GM21619 (cell line): ENCODE measurements around the gene TMIE.

Experiments
- ATAC-seq: cut with Tn5 transposase; IDR thresholded peaks from one replicate; pipeline ENCODE4 v1.9.1; 2021; ENCODE audit not compliant: unreplicated experiment

Gene TMIE

GRCh38 chr3:46701181-46701939, at the start of gene TMIE:
Gene TMIE (plus strand): TSS chr3:46701392. CDS start chr3:46701488, 96 bp downstream.
- no peak for ATAC-seq

DNA sequence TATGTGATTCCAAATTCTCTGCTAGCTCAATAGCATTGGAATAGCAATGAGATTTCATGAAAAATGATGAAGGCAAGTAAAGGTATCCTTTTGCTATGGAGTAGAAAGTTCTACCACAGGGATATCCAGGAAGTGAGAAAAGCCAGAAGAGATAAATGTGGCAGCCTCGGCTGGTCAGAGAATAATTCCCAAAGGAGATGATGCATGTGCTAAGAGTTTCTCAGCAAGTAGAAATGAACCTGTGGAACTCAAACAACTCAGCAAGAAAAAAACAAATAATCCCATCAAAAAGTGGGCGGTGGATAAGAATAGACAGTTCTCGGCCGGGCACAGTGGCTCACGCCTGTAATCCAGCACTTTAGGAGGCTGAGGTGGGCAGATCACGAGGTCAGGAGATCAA, 45.9 kb upstream of the TMIE start:
- no peak for ATAC-seq

GRCh38 chr3:46656778-46657556, 44.2 kb upstream of the TMIE start:
- no peak for ATAC-seq

DNA sequence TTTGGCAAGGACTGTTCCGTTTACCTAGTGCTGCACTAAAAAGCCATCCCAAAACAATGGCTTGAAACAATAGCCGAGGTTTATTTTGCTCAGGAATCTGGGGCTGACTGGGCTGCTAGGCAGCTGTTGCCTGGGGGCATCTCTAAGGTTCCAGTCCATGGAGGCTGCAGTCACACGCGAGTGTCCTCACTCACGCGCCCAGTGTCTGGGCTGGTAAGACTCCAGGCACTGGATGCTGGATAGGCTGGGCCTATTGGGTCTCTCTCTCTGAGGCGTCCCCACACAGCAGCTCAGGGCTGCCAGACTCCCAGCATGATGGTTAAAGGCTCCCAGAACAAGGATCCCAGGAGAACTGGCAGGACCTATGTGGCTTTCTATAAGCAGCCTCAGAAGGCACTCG, 41.9 kb upstream of the TMIE start:
- no peak for ATAC-seq

DNA sequence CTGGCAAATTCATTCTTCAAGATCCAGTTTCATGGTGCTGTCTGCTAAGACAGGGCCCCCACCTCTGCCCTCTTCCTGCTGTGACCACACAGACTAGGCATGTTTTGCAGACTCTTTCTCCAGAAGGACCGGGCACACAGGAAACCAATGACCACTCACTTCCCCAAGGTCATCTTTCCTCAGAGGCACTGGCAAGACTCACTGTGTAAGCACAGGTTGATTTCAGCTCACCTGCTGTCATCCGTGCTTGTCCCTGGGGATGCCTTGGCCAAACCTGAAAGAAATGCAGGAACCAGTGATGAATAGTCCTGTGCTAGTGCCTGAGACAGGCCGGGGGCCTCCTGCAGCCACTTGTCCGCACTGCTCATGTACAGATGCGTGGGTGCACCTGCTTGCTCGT, 41.2 kb upstream of the TMIE start:
- ATAC-seq, result no peak

GRCh38 chr3:46660543-46661523, 40.4 kb upstream of the TMIE start:
- no peak for ATAC-seq

DNA sequence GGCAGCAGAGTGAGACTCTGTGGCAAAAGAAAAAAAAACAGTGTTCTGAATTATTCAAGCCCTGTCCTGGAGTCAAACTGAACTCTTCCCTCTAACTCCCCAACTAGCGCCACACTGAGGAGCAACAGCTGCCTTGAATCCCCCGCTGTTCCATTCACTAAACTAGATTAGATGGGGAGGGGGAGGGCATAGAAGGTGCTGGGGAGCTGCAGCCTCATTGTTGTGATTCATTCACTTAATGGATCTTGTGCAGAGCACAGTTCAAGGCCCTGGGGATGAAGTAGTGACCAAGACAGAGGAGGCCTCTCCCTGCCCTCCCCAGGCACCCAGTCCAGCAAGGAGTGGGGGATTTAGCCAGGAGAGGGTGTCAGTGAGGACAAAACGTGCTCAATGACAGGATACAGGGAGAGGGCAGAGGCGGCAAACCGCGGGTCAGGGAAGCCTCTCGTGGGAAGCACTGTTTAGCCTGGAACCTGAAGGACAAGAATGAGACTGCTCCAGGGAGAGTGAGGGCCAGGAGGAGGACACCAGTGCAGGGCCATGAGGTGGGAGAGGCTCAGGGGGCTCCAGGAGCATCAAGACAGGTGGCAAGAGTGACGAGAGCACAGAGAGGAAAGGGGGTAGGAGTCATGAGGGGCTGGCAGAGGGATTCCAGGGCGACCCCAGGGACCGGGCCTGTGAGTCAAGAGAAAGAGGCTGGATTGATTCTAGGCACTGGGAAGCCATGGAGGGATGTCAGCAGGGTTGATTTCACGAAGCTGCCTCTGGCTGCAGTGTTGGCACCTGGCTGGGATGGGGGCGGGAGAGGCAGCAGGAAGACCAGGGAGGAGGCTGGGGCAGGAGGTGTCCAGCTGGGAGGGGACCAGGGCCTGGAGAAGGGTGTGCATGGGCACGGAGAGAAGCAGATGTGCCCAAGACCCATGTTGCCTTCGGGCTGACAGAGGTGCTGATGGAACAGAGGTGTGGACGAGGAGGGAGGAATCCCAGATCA, 39.1 kb upstream of the TMIE start:
- ATAC-seq, result no peak

DNA sequence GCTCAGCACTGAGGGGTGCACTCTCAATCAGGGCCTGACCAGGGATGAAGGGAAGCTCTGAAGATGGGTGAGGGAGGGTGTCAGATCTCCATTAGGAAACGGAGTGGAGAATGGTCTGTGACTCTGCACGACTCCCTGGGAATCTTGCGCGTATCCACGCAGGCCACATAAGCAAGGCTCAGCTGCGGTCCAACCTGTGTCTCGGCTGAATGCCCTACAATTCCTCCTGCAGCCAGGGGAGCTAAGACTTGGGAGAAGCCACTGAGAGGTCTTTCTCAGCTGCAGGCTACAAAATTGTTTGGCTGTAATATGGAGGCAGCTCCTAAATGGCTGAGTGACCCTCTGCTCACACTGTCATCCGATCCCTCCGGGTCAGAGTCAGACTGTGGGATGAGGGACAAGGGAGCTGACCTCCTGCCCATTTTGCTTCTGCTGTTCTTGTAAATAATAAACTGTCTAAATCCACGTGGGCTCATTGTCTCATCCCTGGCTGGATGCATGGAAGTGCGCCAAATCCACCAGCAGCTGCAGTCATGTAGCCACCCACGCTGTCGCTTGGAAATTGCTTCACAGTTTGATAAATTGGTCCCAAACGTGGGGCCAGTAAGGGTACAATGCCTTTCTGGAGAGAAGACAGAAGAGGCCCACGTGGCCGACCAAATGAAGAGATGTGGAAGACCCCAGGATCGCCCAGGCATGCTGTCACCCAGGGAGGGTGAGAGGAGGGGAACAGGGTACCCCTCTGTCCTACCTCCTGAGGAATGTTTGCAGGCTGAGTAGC, 38.2 kb upstream of the TMIE start:
- ATAC-seq, result no peak

- no peak for ATAC-seq
Measured at GRCh38 chr3:46663591-46664135, 37.5 kb upstream of the TMIE start.

DNA sequence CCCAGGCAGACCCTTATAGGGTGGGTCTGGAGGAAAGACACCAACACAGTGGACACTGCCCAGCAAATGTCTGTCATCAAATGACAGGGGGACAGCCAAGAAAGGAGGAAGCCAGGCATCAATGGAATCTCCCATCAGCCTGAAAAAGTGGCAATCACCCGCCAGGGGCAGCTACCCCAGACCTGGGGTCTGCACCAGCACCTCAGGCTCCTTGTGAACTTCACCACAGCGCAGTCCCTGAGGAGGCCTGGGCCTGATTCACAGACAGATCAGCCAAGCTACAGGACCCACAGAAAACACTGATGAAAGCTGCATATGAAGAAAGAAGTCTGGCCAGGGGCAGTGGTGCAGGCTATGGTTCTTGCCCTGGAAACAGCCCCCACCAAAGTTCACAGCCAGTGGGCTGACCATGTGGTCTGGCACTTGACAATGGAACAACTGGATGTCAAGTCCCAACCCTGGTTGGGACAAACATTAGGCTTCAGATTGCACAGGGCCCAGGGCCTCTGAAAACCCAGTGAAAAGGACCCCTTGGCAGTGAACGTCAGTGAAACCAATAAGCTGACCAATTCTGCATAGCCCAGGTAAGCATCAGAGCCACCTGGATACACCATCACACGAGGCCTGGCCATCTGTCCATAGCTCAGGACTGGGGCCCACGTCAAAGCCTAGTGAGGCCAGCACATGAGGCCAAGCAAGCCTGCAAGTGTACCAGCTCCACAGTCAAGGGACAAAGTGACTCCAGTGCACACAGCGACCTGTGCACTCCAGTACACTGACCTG, 36.8 kb upstream of the TMIE start:
- no peak for ATAC-seq

- ATAC-seq, result no peak
Measured at GRCh38 chr3:46664971-46665762, 36.0 kb upstream of the TMIE start.

- no peak for ATAC-seq
Measured at GRCh38 chr3:46665763-46666452, 35.3 kb upstream of the TMIE start.

DNA sequence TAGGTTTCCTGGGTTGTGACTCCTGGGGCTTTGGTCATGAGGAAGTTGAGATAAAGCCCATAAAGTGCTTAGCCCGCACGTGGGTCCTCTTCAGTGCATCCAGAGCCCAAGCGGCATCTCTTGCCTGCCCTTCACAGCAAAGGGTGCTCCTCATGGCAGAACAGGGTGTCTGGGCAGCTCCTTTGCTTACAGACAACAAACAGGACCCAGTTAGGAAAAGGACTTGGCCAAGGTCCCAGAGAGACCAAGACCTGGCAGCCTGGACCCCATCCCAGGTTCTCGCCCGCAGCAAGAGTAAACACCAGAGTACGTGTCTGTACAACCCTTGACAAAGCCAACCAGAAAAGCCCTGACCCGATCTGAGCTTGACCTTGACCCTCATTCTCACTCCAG, 34.7 kb upstream of the TMIE start:
- no peak for ATAC-seq

GRCh38 chr3:46667061-46667621, 34.1 kb upstream of the TMIE start:
- no peak for ATAC-seq

- no peak for ATAC-seq
Measured at GRCh38 chr3:46667657-46668056, 33.5 kb upstream of the TMIE start.

DNA sequence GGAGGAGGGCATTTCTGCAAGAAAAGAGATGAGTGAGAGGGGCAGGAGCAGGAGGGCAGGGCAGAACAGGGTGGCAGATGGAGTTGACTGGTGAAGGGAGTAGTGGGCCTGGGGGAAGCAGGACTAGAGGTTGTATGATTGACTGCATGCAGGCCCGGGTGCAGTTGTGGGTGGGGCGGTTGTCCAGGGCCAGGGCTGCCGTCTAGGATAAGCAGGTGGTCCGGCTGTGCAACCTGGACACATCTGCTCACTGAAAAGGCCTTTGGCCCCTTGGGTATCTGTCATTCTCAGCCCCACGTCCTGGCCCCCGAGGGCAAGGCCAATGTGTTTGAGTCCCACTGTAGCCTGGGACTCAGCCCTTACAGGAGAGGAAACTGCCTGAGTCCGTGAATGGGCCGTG, 33.1 kb upstream of the TMIE start:
- ATAC-seq, result no peak

GRCh38 chr3:46668591-46668990, 32.6 kb upstream of the TMIE start:
- no peak for ATAC-seq
